Right lobe of liver (tissue), 6 donors: ENCODE data around the gene GLA. TPM values are rescaled to one million over a fixed set of nuclear protein-coding genes. Genes with fewer than 3 reads are reported as not detected.
A peak's percentile ranks its signal among the peaks of the same experiment; 100 is the strongest.

Experiments
- ATAC-seq, 4 donors: fragments of 200-7000 bp; cut with Tn5 transposase; one replicate each; pipeline ENCODE4 v1.9.1; 2020; ENCODE audit warnings: mild to moderate bottlenecking in 4 of 4, moderate library complexity in 4 of 4
- DNase-seq, 3 donors: peaks; one replicate each; pipeline ENCODE4 v3.0.0-alpha.2; 2020
- H3K27ac ChIP-seq, 3 donors: fragments of 200-600 bp; one replicate each; pipeline ENCODE4 v1.8.0; 2022
- H3K27me3 ChIP-seq, 2 donors: fragments of 200-600 bp; one replicate each; pipeline ENCODE4 v1.8.0; 2022
- H3K36me3 ChIP-seq, 4 donors: fragments of 200-600 bp; sonication (generic) in 1 of 4; one replicate each; pipeline versions ENCODE4 v1.5.1 to v1.8.0; 2017 to 2022; ENCODE audit warnings: control low read depth in 1 of 4
- H3K4me1 ChIP-seq, 4 donors: fragments of 200-600 bp; sonication (generic) in 1 of 4; one replicate each; pipeline versions ENCODE4 v1.5.1 to v1.8.0; 2017 to 2022; ENCODE audit warnings: control low read depth in 1 of 4
- H3K4me3 ChIP-seq, 3 donors: fragments of 200-600 bp; one replicate each; pipeline ENCODE4 v1.8.0; 2022
- H3K9me3 ChIP-seq, 4 donors: fragments of 200-600 bp; sonication (generic) in 1 of 4; one replicate each; pipeline versions ENCODE4 v1.5.1 to v1.8.0; 2017 to 2022; ENCODE audit warnings: control low read depth in 1 of 4
- POLR2A ChIP-seq: fragments of 450-650 bp; IDR thresholded peaks from one replicate; pipeline ENCODE4 v1.6.1; 2017; ENCODE audit warnings: antibody characterized with exemption, mild to moderate bottlenecking
- WGBS: methylation state at CpG from one replicate; pipeline ENCODE4 v1.1.6; 2018; ENCODE audit warnings: low coverage, low lambda C conversion rate; ENCODE audit not compliant: insufficient coverage; ENCODE audit errors: missing lambda C conversion rate; 5-methylcytosine and 5-hydroxymethylcytosine counted together
- intact Hi-C, 2 donors: fragments of 100-400 bp; cut with DNase I; formaldehyde crosslinking; loops; one replicate each; pipeline versions ENCODE4 v1.11.2 to v1.14.1; 2022
- total RNA-seq, 6 experiments: library from RNA; depleted of rRNA in 2 of 6; stranded (reverse); fragments of >200 nt in 2 of 6; fragmentation: NEBNext Ultra II Directional in 3 of 6; extraction: Animal tissue kit (Norgen Biotek cat#: 25700) in 3 of 6; gene quantifications; one replicate each; pipeline versions ENCODE4 v1.1.0 to v1.2.4, GENCODE V29; 2016 to 2023
- TF ChIP-seq, protein P1 (sequence below), 4 donors: fragments of 200-600 bp in 3 of 4; fragments of 450-650 bp in 1 of 4; IDR thresholded peaks; one replicate each; pipeline versions ENCODE4 v1.5.1 to v1.8.0; 2016 to 2022; ENCODE audit warnings: antibody characterized with exemption in 4 of 4, mild to moderate bottlenecking in 2 of 4
- donor health status: DM: no; HTN: yes; CAD: no.
- donor health status: DM: no; HTN: no; CAD: no.
- donor health status: DM: no; HTN: no; CAD: no.
- donor health status: DM: no; HTN: yes; CAD: no.
- donor health status: DM: no; HTN: yes; CAD: no.

The GLA gene
- total RNA-seq, 6 experiments from 2014 or later = 8.1 to 19.0 (median 15.0) TPM

DNA sequence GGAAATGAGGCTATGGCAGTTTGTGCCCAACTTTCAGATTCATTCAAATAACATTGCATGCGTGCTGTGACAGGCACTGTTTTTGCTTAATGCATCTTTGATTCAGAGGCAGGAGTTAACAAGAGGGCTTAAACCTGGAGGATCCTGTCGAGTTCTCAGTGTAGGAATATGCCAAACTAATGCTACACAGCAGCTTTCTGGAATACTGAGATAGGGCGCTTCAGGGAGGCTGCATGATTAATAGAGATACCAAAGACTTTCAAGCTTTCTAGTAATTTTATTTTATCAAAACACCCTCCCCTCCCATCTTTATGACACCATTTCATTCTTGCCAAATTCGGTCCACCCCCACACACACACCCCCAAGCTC is 58.5 kb downstream of the GLA start:
- DNase-seq = no peak
- Histone ChIP-seq H3K36me3 (peaks cover 0 to 7% (median under 1%) of the 10 kb centered on the region in 4 donors), H3K27ac (no peak overlapping the region), H3K9me3 (no peaks in the 10 kb centered on the region), H3K27me3 (no peaks in the 10 kb centered on the region), H3K4me3 (peak overlapping the region; percentile 60 to 73 (median 71)), H3K4me1 (no peaks in the 10 kb centered on the region)
- ATAC-seq = no peak
- intact Hi-C loops = no loop called here
- WGBS = 37% methylated on average over 3 of the region's 4 CpGs
- TF ChIP-seq, protein P1, sequence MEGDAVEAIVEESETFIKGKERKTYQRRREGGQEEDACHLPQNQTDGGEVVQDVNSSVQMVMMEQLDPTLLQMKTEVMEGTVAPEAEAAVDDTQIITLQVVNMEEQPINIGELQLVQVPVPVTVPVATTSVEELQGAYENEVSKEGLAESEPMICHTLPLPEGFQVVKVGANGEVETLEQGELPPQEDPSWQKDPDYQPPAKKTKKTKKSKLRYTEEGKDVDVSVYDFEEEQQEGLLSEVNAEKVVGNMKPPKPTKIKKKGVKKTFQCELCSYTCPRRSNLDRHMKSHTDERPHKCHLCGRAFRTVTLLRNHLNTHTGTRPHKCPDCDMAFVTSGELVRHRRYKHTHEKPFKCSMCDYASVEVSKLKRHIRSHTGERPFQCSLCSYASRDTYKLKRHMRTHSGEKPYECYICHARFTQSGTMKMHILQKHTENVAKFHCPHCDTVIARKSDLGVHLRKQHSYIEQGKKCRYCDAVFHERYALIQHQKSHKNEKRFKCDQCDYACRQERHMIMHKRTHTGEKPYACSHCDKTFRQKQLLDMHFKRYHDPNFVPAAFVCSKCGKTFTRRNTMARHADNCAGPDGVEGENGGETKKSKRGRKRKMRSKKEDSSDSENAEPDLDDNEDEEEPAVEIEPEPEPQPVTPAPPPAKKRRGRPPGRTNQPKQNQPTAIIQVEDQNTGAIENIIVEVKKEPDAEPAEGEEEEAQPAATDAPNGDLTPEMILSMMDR (IDR thresholded peaks at IDR 0.05) = no peak
- no peak for TF ChIP-seq POLR2A

GRCh38 chrX:101348452-101349192 is 59.1 kb downstream of the GLA start, which contains the start of gene TIMM8A:
TSS of gene TIMM8A (minus strand) at chrX:101348742. CDS start at chrX:101348664, 78 bp downstream.
- no peaks in the 10 kb centered on the region for H3K4me1 ChIP-seq
- H3K27me3 ChIP-seq = no peaks in the 10 kb centered on the region
- peaks cover 0 to 7% (median 2%) of the 10 kb centered on the region in 4 donors for H3K36me3 ChIP-seq
- 21% methylated on average over 23 of the region's 55 CpGs for WGBS
- peak within 1 kb of the TSS; percentile 53 to 81 (median 72) for H3K27ac ChIP-seq
- intact Hi-C loops = no loop called here
- peak within 1 kb of the TSS; percentile 60 to 73 (median 71) for H3K4me3 ChIP-seq
- peak; percentile 95 to 98 (median 98) for ATAC-seq
- peak; percentile 83 to 89 (median 86) for DNase-seq
- TF ChIP-seq, protein P1 (IDR thresholded peaks at IDR 0.05) = no peak
- peak; percentile 51 for TF ChIP-seq POLR2A
- H3K9me3 ChIP-seq = no peaks in the 10 kb centered on the region

DNA sequence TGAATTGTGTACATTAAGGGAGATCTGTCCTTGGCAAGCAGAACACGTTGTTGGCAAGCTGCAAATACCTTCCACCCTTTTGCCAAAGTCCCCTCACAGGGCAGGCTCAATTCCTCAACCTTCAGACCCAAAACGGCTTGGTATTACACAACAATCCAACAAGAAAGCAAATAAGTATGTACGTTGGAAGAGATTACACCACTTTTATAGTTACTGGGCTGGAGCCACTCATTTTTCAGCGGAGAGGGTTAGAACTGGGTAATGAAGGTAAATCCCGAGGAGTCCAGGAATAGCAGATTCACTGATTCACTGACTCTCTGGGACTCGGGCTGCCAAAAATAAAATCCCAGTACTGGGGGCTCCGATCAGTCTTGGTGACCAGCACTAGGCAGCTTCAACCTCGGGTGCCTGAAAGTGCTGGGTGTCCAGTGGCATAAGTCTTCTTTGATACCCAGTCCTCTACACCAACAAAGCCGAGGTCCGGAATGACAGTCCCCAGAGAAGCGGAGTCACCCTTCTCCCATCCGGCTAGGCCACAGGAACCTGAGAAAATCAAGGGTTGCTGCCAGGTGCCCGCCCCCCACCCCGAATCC is 59.8 kb downstream of the GLA start:
- intact Hi-C loops = no loop called here
- H3K27ac ChIP-seq = peak overlapping the region in 2 of 3 donors; percentile 53 to 81
- peak overlapping the region; percentile 60 to 73 (median 71) for H3K4me3 ChIP-seq
- TF ChIP-seq POLR2A = no peak
- TF ChIP-seq, protein P1 (IDR thresholded peaks at IDR 0.05) = no peak
- no peaks in the 10 kb centered on the region for H3K9me3 ChIP-seq
- DNase-seq (peak in 1 of 3 donors; percentile 38), ATAC-seq (peak; percentile 34 to 78 (median 48))
- peaks cover 0 to 7% (median 2%) of the 10 kb centered on the region in 4 donors for H3K36me3 ChIP-seq
- no peaks in the 10 kb centered on the region for H3K27me3 ChIP-seq
- WGBS = 18% methylated on average over 9 of the region's 14 CpGs
- H3K4me1 ChIP-seq = no peaks in the 10 kb centered on the region

Other genes starting within 250 kb of the GLA start
- not detected for gene DRP2, start 188.1 kb downstream of the GLA start, total RNA-seq
- gene TAF7L, start 116.6 kb downstream of the GLA start, total RNA-seq = under 1 TPM in 2 of 6 experiments, not detected in 4; 0.09 to 0.31 TPM
- 10 to 100 TPM in 5 of 6 experiments, 1 to 10 TPM in 1; 8.6 to 23.9 (median 15.7) TPM for gene TIMM8A, start 59.2 kb downstream of the GLA start, total RNA-seq
- 1 to 10 TPM; 1.1 to 4.7 (median 1.8) TPM for gene BTK, start 21.7 kb downstream of the GLA start, total RNA-seq
- gene RPL36A, start 16.9 kb downstream of the GLA start, total RNA-seq = 1,000 to 10,000 TPM in 1 of 6 experiments, 100 to 1,000 TPM in 1, 10 to 100 TPM in 4; 30.5 to 1,059 (median 46.3) TPM
- gene HNRNPH2, start 297 bp upstream of the GLA start, total RNA-seq = 10 to 100 TPM; 19.5 to 38.2 (median 31.1) TPM
- gene ARMCX4, start 77.5 kb upstream of the GLA start, total RNA-seq = 1 to 10 TPM; 1.1 to 5.9 (median 2.9) TPM
- gene ARMCX1, start 142.6 kb upstream of the GLA start, total RNA-seq = 1 to 10 TPM; 1.1 to 2.7 (median 1.6) TPM
- gene ARMCX6, start 210.1 kb upstream of the GLA start, total RNA-seq = 10 to 100 TPM in 2 of 6 experiments, 1 to 10 TPM in 4; 4.1 to 22.0 (median 9.5) TPM
- 10 to 100 TPM; 14.7 to 30.1 (median 20.5) TPM for gene ARMCX3, start 215.2 kb upstream of the GLA start, total RNA-seq